NCI-H2227 treated with DMSO at 0.1 percent for 48 hours (cell line): Measurements from ENCODE around the gene CENPF.
"Not testable (repeated sequence)": the region's sequence is repeated elsewhere in the genome, so short reads cannot be mapped to it uniquely, and the experiment has no call there.

Source experiments
- DNase-seq: peaks from one replicate; lab custom pipeline; 2025; lab: John Stamatoyannopoulos, UW

The CENPF gene

DNA sequence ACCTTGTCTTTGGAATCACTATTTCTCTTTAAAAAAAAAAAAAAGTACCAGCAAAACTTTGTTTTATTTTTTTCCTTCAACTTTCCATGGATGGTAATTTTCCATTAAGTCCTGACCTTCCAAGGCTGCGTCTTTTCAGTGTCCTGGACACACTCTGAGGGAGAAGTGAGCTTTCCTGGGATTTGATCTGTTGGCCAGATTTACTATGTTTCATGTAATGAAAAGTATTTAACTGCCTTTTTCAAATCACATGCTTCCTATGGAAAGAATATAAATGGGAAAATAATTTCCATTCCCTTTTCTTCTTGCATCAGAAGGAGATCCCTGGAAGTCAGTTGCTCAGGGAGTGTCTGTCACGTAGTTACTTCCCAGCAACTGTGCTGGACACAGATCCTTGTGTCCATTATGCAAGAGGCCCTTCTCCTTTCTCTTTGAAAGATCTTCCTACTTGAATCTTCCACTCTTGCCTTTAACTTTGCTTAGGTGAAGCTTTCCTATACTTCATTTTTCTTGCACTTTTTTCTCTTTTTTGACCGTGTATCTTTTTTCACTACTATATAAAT lies 59.3 kb downstream of the CENPF start:
- no peak for DNase-seq

DNA sequence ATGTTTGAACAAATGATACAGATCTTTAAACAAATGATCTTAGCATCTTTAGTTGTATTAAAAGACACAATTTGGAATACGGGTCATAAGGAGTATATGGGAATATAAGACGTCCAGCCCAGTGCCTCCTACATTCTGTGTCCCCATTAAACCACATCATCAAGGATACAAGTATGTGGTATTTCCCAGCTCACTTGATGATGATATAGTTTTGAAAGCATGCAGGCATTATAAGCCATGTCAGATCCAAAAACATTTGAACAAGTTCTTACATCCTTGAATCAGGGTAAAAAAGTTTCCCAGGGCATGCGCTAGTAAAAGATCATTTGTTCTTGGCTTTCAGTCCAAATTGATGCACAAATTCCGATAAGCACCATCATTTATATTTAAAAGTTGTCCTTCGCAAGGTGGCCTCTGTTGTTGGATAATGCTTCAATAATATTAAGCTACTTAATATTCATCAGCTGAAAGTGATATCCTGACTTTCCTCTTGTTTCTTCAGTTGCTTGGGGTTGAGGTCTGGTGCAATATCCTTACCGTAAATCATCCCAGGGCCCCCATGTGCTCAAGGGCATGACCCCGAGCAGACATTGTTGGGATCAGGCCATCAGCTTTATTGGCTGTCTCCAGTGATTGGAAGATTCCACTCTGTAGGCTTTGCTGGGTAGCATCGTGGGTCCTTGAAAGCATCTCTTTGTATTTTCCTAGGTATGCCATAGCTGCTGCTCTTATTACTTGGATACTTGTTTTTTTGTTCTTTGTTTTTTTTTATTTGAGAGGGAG lies 61.8 kb downstream of the CENPF start:
- DNase-seq = no peak

DNA sequence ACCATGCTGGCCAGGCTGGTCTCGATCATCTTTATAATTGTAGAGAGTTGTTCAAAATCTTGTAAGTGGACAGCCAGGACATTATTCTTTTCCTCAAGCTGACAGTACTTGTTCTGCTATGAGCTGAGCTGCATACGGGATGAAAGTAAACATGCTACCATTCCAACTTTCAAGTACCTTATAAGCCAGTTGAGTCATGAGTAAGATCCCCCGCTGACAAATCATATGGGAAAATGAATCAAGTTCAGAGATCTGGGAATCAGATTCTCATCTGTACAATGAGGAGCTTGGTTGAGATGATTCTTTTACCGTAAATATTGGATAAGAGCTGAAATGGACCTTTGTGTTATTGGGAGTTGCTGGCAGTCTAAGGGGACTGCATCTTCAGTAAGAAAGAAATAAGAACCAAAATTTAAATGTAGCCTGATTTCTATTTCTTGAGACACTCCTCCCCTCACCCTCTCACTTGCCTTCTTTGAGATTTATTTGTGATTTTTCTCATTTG lies 62.7 kb downstream of the CENPF start:
- no peak for DNase-seq

DNA sequence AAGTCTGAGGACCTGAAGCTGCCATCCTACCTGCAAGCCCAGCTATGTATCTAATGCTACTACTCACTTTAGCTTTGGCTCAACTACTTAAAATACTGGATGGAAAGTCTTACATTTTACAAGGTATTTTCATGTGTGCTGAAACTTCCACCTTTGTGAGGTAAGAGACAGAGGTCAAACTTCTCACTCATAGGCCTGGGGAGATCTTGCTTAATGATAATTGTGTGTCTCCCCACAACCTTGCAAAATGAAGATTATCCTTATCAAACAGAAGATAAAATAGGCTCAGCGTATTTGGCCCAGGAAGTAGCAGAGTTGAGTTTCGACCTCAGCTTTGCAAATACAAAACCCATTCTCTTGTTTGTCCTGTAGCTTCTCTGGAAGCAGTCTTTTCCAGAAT lies 63.7 kb downstream of the CENPF start:
- DNase-seq = no peak

DNA sequence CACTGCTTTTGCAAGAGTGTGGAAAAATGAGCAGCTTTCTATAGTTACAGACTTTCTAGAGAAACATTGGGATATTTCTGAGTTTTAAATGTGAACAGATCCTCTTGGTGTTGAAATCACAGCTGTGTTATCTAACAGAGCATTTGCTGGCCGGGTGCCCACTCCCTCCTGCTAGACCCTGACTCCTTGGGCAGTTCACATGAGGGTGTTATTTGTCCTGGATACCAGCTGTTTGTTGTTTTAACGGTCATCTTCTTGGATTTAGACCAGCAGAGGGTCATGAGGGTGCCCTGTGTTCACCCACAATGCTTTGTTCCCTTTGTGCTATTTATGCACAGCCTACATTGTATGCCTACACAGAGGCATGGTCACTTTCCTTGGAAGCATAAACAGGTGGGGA lies 67.1 kb downstream of the CENPF start:
- no peak for DNase-seq

DNA sequence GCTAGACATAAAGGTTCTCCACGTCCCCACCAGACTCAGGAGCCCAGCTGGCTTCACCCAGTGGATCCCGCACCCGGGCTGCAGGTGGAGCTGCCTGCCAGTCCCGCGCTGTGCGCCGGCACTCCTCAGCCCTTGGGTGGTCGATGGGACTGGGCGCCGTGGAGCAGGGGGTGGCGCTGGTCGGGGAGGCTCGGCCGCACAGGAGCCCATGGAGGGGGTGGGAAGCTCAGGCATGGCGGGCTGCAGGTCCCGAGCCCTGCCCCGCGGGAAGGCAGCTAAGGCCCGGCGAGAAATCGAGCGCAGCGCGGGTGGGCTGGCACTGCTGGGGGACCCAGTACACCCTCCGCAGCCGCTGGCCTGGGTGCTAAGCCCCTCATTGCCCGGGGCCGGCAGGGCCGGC lies 70.0 kb downstream of the CENPF start:
- DNase-seq = not testable (repeated sequence)

DNA sequence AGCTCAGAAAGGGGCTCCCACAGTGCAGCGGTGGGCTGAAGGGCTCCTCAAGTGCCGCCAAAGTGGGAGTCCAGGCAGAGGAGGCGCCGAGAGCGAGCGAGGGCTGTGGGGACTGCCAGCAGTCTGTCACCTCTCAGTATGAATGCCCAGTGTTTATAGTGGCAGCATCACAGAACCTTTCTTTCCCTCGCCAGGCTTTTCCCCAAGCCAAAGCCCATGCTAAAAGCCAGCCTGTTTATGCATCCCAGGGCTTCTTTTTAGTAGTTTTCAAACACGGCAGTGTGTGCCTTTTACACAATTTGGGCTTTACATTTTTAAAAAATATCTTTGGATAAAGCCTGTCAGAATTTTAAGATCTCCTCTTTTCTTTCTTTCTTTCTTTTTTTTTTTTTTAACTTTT lies 70.6 kb downstream of the CENPF start:
- DNase-seq = no peak

DNA sequence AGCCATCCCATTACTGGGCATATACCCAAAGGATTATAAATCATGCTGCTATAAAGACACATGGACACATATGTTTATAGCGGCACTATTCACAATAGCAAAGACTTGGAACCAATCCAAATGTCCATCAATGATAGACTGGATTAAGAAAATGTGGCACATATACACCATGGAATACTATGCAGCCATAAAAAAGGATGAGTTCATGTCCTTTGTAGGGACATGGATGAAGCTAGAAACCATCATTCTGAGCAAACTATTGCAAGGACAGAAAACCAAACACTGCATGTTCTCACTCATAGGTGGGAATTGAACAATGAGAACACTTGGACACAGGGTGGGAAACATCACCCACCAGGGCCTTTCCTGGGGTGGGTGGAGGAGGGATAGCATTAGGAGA lies 72.5 kb downstream of the CENPF start:
- not testable (repeated sequence) for DNase-seq

DNA sequence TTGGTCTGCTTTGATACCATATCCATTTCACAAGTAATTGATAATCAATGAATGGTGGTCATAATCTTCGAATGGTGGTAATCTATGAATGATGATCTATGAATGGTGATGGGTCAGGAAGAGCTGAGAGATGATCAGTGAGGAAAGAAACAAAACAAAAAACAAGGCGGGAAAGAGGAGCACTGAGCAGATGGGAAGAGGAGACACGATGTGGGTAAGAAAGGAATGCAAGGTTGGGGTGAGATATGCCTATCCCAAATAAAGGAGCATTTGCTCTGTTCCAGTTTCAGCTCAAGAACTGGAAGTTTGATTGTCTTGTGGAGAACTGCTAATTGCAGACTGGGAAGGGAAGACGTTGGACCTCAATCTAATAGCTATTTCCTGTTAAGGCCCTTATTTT lies 73.8 kb downstream of the CENPF start:
- DNase-seq = no peak

DNA sequence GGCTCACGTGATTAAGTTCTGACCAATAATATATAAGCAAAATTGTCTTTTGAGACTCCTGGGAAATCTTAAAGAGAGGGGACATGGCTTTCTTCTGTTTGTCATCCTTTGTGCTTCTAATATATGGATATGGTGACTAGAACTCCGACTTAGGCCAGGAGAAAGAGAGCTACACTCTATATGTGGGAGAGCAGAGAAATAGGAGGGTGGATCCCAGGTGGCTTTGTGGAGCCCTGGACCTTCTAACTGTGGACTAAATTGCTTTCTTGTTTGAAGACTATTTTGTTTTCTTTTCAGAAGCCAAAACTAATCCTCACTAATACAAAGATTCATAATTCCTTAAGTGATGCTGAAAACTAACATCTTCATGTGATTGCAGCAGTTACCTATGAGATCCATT lies 75.0 kb downstream of the CENPF start:
- DNase-seq = no peak

DNA sequence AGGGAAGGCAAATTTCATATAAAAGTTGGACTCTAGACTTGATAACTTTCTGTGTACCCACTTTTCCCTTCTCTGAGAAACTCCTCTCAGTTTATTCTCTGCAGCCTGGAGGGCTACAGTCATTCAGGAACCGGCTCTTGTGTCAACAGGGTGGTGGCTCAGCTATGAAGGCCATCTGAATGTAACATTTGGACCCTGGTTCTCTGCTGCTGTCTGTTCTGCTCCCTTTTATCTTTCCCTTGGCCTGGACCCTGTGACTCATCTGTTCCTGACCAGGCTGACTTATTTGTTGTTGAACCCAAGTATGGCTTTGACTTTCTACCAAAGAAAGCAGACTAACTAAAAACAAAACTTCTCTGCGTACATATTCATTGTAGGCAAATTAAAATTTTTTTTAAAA lies 75.4 kb downstream of the CENPF start:
- DNase-seq = no peak

DNA sequence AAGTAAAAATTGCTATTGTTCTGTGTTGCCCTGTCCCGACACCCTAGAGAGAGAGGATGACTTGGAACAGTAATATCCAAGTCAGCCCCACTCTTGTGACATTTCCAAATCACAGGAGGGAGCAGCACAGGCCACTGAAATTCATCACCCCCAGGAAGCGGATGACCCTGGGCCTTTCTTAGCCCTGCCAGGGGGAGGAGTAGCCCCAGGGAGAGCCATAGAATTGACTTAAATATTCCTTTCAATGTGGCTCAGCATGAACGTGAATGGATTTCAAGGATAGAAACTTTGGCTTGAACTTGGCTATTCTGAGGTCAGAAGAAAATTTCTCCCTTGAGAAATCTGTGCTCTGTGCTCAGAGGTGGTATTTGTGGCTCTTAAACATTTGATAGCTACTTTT lies 80.6 kb downstream of the CENPF start:
- peak; percentile 46 for DNase-seq

DNA sequence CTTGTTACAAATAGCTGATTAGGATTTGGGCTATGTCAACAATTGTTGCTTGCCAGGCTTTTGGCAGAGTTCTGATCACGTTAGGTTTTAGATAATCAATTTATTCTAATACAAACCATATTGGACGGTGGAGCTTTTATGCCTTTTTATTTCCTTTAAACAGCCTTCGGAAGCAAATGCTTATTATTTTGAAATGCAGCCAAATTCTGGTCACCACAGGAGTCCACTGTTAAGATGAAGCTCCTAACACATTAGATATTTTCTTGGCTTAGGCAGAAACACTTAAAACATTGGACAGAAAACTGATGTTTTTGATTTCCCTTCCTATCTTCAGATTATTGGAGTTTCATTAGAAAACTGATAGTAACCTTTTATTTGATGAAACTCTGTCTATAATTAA lies 82.9 kb downstream of the CENPF start:
- peak; percentile 6 for DNase-seq

DNA sequence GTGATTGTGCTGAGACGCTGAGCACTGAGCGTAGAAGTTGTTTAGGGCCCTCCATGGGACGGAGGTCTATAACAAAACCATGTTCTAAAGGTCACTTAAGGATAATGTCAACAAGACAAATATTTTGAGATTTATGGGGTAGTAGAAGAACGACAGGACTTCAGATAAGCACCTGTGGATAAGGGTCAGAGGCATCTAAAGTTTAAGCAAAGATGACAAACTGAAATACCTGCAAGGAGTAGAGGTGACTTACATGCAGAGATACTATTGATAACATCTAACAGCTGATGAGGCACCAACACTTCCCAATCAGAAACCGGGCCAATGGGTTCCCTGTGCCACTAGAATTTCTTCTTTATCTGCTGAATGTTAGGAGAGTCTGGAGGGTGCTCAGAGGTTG lies 83.5 kb downstream of the CENPF start:
- no peak for DNase-seq

DNA sequence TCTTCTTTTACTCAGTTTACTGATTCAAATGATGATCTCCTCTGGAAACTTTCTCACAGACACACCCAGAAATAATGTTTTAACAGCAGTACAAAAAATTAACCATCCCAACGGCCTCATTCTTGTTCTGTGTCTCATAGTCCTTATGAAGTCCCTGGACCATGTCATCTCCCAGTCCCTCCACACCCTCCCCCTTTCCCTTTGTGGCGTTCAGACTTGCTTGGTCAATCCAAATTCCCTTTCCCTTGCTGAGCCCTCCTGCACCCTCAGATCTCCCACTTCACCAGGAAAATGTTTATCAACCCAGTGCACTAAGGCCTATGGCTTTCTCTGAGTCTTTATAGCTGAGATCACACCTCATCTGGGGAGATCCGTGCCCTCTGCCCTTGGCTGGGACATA lies 85.9 kb downstream of the CENPF start:
- no peak for DNase-seq

DNA sequence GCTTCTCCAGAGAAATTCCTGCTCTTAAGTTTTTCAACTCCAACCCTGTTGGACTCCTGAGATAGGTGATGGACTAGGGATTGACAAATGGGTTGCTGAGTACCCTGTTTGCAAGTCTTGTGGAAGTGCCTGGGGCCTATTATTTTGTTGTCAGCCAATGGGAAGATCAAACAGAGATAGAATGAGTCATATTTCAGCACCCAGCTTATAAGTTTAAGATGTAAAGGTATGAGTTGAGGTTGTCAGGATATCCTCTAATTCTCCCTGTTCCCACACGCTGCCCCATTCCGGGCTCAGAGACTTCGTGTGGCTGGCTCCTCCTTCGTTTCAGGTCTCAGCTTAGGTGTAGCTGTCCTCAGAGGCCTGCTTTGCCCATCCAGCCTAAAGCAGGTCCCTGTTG lies 91.8 kb downstream of the CENPF start:
- no peak for DNase-seq

DNA sequence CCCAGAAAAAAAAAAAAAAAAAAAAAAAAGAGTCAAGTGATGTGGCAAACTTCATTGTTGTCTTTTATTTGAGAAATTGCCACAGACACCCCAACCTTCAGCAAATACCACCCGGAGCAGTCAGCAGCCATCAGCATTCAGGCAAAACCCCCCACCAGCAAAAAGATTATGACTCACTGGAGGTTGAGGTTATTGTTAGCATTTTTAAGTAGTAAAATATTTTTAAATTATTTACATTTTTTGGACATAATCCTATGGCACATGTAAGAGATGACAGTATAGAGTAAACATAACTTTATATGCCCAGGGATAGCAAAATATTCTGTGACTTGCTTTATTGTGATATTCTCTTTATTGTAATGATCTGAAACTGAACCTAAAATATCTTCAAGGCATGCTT lies 95.6 kb downstream of the CENPF start:
- DNase-seq = no peak

DNA sequence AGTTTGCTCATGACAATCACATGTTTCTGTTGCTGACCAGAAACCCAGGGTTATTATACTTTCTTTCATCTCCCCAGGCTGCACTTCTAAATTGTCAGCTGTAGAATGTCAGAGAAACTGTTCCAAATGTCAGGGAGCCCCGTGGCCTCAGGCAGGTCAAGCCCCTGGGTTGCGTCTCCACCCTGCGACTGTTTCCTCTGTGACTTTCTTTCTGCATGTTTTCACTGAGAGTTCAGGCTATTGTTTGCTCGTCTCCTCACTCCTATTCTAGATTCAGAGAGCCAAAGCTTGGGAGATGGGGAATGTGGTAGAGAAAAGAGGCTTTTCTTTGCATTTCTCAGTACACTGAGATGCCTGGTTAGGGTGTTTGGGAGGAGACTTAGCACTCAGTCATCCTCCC lies 97.4 kb downstream of the CENPF start:
- no peak for DNase-seq

DNA sequence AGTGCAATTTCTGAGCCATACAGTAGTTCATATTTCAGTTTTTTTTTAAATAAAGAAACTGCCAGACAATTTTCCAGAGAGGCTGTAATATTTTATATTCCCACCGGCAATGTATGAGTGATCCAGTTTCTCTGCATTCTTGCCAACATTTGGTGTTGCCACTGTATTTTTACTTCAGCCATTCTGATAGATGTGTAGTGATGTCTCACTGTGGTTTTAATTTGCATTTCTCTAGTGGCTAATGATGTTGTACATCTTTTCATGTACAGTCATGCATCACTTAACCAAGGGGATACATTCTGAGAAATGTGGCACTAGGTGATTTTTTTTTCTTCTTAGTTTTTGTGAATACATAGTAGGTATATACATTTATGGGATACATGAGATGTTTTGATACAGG lies 99.6 kb downstream of the CENPF start:
- DNase-seq = no peak

DNA sequence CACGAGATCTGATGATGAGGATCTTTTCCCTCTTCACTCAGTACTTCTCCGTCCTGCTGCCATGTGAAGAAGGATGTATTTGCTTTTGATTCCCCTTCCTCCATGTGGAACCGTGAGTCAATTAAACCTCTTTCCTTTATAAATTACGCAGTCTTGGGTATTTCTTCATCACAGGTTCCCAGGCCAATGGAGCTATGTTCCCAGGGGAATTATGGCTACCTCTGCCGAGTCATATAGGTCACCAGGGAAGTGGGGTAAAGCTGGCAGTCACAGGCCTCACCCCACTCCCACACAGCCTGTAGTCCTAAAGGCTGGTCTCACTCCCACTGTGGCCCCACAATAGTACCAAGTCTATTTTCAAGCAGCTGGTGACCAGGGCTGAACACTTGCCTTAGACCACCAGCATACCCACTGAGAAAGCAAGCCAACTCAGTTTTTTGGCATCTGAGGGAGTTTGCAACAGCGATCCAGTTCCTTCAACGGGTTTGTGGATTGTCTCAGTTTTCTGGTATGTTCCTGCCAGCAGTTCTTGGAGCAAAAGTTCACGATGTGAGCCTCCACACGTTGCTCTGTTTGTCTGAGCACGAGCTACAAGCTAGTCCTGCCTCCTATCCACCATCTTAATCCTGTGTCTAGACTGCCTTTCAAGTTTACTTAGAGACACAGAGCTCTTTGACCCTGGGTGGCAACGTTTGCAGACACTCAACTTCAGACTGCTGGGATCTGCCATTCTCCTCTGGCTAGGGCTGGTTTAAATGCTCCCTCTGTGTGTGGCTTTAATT lies 104.5 kb downstream of the CENPF start:
- DNase-seq = no peak

DNA sequence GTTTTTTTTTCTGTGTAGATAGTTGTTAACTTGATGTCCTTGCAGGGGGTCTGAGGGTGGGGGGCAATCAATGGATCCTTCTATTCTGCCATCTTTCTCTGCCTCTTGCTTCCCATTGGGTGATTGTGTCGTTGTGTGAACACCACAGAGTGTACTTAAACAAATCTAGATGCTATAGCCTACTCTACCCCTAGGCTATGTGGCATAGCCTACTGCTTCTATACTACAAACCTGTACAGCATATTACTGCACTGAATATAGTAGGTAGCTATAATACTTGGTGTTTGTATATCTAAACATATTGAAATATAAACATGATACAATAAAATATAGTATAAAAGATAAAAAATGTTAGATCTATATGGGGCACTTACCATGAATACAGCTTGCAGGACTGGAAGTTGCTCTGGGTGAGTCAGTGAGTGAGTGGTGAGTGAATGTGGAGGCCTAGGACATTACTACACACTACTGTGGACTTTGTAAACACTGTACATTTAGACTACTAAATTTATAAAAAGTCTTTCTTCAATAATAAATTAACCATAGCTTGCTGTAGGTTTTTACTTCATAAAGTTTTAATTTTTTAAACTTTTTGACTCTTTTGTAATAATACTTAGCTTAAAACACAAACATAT lies 105.4 kb downstream of the CENPF start:
- DNase-seq = no peak

DNA sequence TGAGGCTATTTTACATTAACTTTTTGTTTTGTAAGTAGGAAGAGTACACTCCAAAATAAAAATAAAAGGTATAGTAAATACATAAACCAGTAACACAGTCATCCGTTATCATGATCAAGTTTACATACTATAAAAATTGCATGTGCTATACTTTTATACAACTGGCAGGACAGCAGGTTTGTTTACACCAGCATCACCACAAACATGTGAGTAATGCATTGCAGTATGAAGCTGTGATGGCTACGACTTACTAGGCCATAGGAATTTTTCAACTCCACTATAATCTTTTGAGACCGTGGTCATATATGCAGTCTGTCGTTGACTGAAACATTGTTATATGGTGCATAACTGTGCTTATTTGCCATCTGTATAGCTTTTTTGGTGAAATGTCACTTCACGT lies 106.2 kb downstream of the CENPF start:
- no peak for DNase-seq

DNA sequence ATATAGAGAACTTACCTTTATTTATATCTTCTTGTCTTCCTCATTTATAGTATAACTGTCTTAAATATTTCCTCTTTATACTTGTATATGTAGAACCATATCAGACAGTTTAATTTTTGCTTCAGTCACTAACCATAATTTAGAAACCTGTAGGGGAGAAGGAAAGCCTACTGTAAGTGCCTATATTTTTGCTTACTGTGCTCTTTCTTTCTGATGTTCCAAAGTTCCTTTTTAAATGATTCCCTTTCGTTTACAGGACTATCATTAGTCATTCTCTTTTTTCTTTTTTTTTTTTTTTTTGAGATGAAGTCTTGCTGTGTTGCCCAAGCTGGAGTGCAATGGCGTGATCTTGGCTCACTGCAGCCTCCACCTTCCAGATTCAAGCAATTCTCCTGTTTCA lies 109.7 kb downstream of the CENPF start:
- no peak for DNase-seq
